Motor neuron (in vitro differentiated cells): ENCODE data around the gene TEDC1. TPM values are rescaled to one million over a fixed set of nuclear protein-coding genes. Genes with fewer than 3 reads are reported as not detected.

Experiments
- ATAC-seq, 8 experiments: fragments of 200-7000 bp; cut with Tn5 transposase; replicated peaks in 6 of 8; 2 replicates each; pipeline ENCODE4 v1.8.0; 2021; ENCODE audit warnings: mild to moderate bottlenecking in 8 of 8, moderate library complexity in 8 of 8
- H3K27ac ChIP-seq, 2 donors: fragments of 250-450 bp; sonication (Bioruptor Pico); 2 replicates each; pipeline ENCODE4 v1.9.0; 2021; ENCODE audit warnings: antibody characterized with exemption in 2 of 2, mild to moderate bottlenecking in 2 of 2, moderate library complexity in 1 of 2
- H3K4me1 ChIP-seq, 2 donors: fragments of 250-450 bp; sonication (Bioruptor Pico); replicated peaks in 1 of 2; 2 replicates each; pipeline ENCODE4 v1.6.1; 2021; ENCODE audit warnings: antibody characterized with exemption in 2 of 2, mild to moderate bottlenecking in 2 of 2, moderate library complexity in 1 of 2
- H3K4me3 ChIP-seq, 5 donors: fragments of 250-450 bp; sonication (Bioruptor Pico); 2 replicates each; pipeline ENCODE4 v1.9.0; 2021; ENCODE audit warnings: antibody characterized with exemption in 5 of 5, mild to moderate bottlenecking in 5 of 5, moderate library complexity in 4 of 5
- WGBS, 10 experiments: fragments of 450-650 bp; shearing (Covaris generic); methylation state at CpG; one replicate each; pipeline ENCODE4 v1.0.0; 2022; 5-methylcytosine and 5-hydroxymethylcytosine counted together
- in situ Hi-C, 9 experiments: fragments of 400-800 bp; cut with MboI; loops; one replicate each; pipeline ENCODE4 v1.15.0; 2021; ENCODE audit warnings: low sequenced_read_pairs in 9 of 9, low pct_unique_long_range_greater_than_20kb in 2 of 9; ENCODE audit not compliant: unreplicated experiment in 9 of 9
- total RNA-seq, 8 experiments: library from RNA; unstranded; fragments of 300-600 nt; gene quantifications; 2 replicates each; pipeline versions ENCODE4 v1.2.3 to v1.2.4, GENCODE V29; 2022

Gene TEDC1
- total RNA-seq, 8 experiments from 2014 or later: 3.4 to 12.5 (median 5.0) TPM

GRCh38 chr14:105526776-105527380 is 35.8 kb downstream of the TEDC1 start:
- Histone ChIP-seq H3K4me3 (peak overlapping the region; percentile 43 to 80 (median 52)), H3K27ac (no peak overlapping the region), H3K4me1 (peaks cover 0 to 13% of the 10 kb centered on the region in 2 donors)
- peak in 5 of 8 experiments; percentile 2 to 42 (median 33) for ATAC-seq
- 3% methylated on average over 6 of the region's 48 CpGs; no CpG with 5 or more reads in 9 of the 10 experiments for WGBS, 10 experiments
- in situ Hi-C loops: loop anchor here in 1 of 9 experiments (25.0 kb wide), 1 partner anchor 485 kb away; no protein-coding TSS in a partner anchor

DNA sequence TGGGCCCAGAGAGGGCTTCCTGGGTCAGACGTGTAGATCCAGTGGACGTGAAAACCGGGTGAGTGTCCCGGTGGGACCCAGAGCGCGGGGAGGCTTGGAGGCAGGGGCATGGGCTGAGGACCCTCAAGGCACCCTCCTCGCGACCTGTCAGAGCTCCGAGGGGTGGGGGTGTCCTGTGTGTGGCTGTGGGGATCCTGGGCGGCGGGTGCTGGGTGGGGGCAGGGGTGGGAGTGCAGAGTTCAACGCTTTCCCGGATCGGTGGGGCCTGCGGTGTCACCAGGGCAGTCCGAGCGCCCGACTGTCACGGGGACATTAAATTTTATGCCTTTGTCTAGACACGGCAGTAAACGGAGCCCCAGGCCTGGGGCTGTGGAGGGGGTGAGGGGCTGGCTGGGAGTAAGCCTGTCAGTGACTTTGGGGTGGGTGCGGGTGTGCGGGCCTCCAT is 36.4 kb downstream of the TEDC1 start:
- H3K4me3 ChIP-seq: peak overlapping the region; percentile 43 to 80 (median 52)
- in situ Hi-C loops: loop anchor here in 1 of 9 experiments (25.0 kb wide), 1 partner anchor 485 kb away; no protein-coding TSS in a partner anchor
- WGBS, 10 experiments: no CpG with 5 or more reads among the region's 23 CpGs
- no peak for ATAC-seq
- no peak overlapping the region for H3K27ac ChIP-seq
- H3K4me1 ChIP-seq: peaks cover 0 to 13% of the 10 kb centered on the region in 2 donors

GRCh38 chr14:105527826-105528585 is 37.0 kb downstream of the TEDC1 start:
- WGBS, 10 experiments: no CpG with 5 or more reads among the region's 67 CpGs
- peaks cover 0 to 13% of the 10 kb centered on the region in 2 donors for H3K4me1 ChIP-seq
- peak overlapping the region; percentile 43 to 80 (median 52) for H3K4me3 ChIP-seq
- in situ Hi-C loops: loop anchor here in 1 of 9 experiments (25.0 kb wide), 1 partner anchor 484 kb away; no protein-coding TSS in a partner anchor
- no peak overlapping the region for H3K27ac ChIP-seq
- ATAC-seq: peak; percentile 31 to 77 (median 56)

GRCh38 chr14:105528586-105529318 is 37.7 kb downstream of the TEDC1 start:
- H3K4me1 ChIP-seq: peaks cover 0 to 13% of the 10 kb centered on the region in 2 donors
- 76 to 100% (median 80%) methylated on average over 2 to 17 of the region's 89 CpGs; no CpG with 5 or more reads in 5 of the 10 experiments for WGBS, 10 experiments
- ATAC-seq: peak in 1 of 8 experiments; percentile 2
- H3K4me3 ChIP-seq: peak overlapping the region; percentile 43 to 80 (median 52)
- no peak overlapping the region for H3K27ac ChIP-seq
- in situ Hi-C loops: loop anchor here in 1 of 9 experiments (25.0 kb wide), 1 partner anchor 484 kb away; no protein-coding TSS in a partner anchor

- H3K4me1 ChIP-seq: peaks cover 0 to 13% of the 10 kb centered on the region in 2 donors
- no peak overlapping the region for H3K4me3 ChIP-seq
- H3K27ac ChIP-seq: no peak overlapping the region
- in situ Hi-C loops: loop anchor here in 1 of 9 experiments (25.0 kb wide), 1 partner anchor 483 kb away; no protein-coding TSS in a partner anchor
- WGBS, 10 experiments: 50 to 100% (median 91%) methylated on average over 1 to 6 of the region's 24 CpGs; no CpG with 5 or more reads in 6 of the 10 experiments
- ATAC-seq: no peak
Observed at GRCh38 chr14:105529319-105529568, 38.2 kb downstream of the TEDC1 start.

DNA sequence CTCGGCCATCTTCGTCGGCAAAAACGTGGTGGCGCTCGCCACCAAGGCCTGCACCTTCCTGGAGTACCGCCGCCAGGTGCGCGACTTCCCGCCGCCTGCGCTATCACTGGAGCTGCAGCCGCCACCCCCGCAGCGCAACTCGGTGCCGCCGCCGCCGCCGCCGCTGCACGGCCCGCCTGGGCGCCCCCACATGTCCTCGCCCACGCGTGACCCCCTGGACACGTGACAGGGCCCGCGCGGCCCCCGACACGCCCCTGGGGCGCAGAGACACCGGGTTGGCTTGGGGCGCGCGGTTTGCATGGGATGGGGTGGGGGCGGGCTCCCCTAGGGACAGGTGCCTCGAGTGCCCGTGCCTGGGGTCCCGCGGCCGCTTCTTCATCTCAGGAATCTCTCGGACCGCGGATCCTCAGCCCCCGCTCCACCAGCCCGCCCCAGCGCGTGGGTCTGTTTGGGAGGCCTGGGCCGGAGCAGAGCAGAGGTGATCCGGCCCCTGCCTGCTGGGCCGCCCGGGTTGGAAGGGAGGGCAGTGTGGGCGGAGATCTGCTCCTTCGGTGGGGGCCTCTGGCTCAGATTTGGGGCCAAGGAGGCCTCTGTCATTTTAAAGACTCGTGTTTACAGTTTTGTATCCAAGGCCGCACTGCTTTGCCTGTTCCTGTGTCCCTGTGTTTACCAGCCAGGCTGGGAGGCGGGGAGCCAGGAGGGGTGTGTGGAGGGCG is 38.7 kb downstream of the TEDC1 start:
- no peak overlapping the region for H3K27ac ChIP-seq
- no peak overlapping the region for H3K4me3 ChIP-seq
- WGBS, 10 experiments: no CpG with 5 or more reads among the region's 63 CpGs
- ATAC-seq: no peak
- peaks cover 0 to 13% of the 10 kb centered on the region in 2 donors for H3K4me1 ChIP-seq
- in situ Hi-C loops: loop anchor here in 1 of 9 experiments (25.0 kb wide), 1 partner anchor 483 kb away; no protein-coding TSS in a partner anchor

GRCh38 chr14:105530285-105531087 is 39.4 kb downstream of the TEDC1 start:
- WGBS, 10 experiments: 80 to 93% (median 87%) methylated on average over 1 to 5 of the region's 19 CpGs; no CpG with 5 or more reads in 5 of the 10 experiments
- ATAC-seq: no peak
- Histone ChIP-seq H3K4me1 (peaks cover 0 to 13% of the 10 kb centered on the region in 2 donors), H3K27ac (no peak overlapping the region), H3K4me3 (no peak overlapping the region)
- in situ Hi-C loops: loop anchor here in 1 of 9 experiments (25.0 kb wide), 1 partner anchor 482 kb away; no protein-coding TSS in a partner anchor

- no peak for ATAC-seq
- Histone ChIP-seq H3K4me1 (peaks cover 0 to 13% of the 10 kb centered on the region in 2 donors), H3K4me3 (no peak overlapping the region), H3K27ac (no peak overlapping the region)
- in situ Hi-C loops: loop anchor here in 1 of 9 experiments (25.0 kb wide), 1 partner anchor 481 kb away; no protein-coding TSS in a partner anchor
- WGBS, 10 experiments: 53 to 60% methylated on average over 1 to 3 of the region's 30 CpGs; no CpG with 5 or more reads in 8 of the 10 experiments
Observed at GRCh38 chr14:105531088-105531893, 40.2 kb downstream of the TEDC1 start.

DNA sequence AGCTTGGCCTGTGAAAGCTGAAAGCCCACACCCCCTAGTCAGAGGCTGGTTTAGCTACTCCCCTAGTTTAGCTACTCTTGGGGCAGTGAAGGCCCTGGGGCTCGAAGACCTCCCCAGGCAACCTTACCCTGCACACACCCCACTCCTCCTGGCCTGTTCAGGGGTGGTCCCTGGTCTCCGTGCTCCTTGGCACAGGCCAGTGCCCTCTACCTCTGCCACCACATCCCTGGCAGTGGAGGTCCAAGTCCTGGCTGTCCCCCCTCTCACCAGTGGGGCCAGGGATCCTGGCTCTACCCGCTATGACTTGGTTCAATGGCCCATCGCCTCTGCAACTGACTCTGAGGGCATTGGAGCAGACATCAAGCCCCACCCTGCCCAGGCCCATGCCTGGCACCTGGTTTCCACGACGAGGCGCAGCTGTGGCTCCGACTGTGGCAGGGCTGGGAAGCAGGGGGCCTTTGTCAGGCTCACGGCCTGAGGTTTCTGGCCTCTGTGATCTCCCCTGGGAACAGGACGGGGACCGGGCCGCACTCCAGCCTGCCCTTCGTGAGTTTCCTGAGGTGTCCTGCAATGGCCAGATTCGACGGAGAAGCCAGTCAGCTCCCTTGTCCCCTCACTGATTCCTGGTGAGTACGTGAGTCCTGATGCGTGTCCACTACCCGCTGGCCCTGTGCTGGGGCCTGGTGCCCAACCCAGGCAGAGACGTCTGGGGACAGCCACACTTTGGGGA is 41.0 kb downstream of the TEDC1 start:
- no peak for ATAC-seq
- Histone ChIP-seq H3K4me1 (peaks cover 0 to 13% of the 10 kb centered on the region in 2 donors), H3K27ac (no peak overlapping the region), H3K4me3 (no peak overlapping the region)
- in situ Hi-C loops: loop anchor here in 1 of 9 experiments (25.0 kb wide), 1 partner anchor 480 kb away; no protein-coding TSS in a partner anchor
- 56 to 100% (median 75%) methylated on average over 1 to 13 of the region's 19 CpGs; no CpG with 5 or more reads in 2 of the 10 experiments for WGBS, 10 experiments

DNA sequence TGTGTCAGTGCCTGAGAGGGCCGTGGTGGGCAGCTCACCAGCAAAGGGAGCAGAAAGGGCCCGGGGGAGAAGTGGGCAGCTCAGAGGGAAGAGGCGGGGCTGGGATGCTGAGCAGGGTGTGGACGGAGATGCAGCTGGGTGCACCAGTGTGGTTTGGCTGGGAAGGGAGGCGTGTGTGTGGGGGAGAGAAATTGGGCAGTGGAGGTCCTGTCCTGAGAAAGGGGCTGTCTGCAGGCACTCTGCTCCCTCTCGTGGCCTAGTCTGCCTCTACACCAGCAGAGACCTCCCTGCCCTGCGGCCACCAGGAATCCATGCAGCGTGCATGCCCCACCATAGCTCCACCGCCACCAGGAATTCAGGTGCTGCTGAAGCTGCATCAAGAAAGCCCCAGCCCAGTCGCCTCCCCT is 41.7 kb downstream of the TEDC1 start:
- in situ Hi-C loops: loop anchor here in 1 of 9 experiments (25.0 kb wide), 1 partner anchor 480 kb away; no protein-coding TSS in a partner anchor
- H3K27ac ChIP-seq: no peak overlapping the region
- ATAC-seq: peak in 4 of 8 experiments; percentile 15 to 76 (median 38)
- no peak overlapping the region for H3K4me3 ChIP-seq
- peaks cover 0 to 7% of the 10 kb centered on the region in 2 donors for H3K4me1 ChIP-seq
- 0 to 42% (median 17%) methylated on average over 1 to 3 of the region's 10 CpGs; no CpG with 5 or more reads in 6 of the 10 experiments for WGBS, 10 experiments
